ENCODE data around the gene NCAM1.

The NCAM1 gene

DNA sequence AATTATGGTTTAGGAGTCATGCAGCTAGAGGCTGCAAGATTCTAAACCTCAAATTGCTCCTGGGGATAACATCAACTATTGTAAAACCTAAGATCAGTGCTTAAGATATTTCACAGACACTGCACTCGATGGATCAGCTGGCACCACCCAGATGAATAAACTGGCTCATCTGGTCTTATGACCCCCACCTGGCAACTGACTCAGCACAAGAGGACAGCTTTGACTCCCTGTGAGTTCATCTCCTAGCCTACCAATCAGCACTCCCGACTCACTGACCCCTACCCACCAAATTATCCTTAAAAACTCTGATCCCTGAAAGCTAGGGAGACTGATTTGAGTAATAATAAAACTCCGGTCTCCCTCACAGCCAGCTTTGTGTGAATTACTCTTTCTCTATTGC, 352.4 kb downstream of the NCAM1 start:
- peaks cover 9% of the 10 kb centered on the region for H3K4me1 ChIP-seq (ENCODE audit: control insufficient read depth, insufficient read depth, low read length, poor library complexity, severe bottlenecking)
- no peak overlapping the region for H3K27ac ChIP-seq (ENCODE audit: low read depth, low read length, severe bottlenecking)
- H3K4me3 ChIP-seq (ENCODE audit: extremely low read depth, insufficient read depth, low read length, poor library complexity, severe bottlenecking): no peak overlapping the region
- no peaks in the 10 kb centered on the region for H3K36me3 ChIP-seq (ENCODE audit: control insufficient read depth, insufficient read depth, low read length)
- 90 to 92% methylated on average over 2 to 3 of the region's 3 CpGs for WGBS, 2 experiments (ENCODE audit: insufficient coverage in 2 of 2)
- H3K9me3 ChIP-seq (ENCODE audit: control insufficient read depth, low read length): no peaks in the 10 kb centered on the region

DNA sequence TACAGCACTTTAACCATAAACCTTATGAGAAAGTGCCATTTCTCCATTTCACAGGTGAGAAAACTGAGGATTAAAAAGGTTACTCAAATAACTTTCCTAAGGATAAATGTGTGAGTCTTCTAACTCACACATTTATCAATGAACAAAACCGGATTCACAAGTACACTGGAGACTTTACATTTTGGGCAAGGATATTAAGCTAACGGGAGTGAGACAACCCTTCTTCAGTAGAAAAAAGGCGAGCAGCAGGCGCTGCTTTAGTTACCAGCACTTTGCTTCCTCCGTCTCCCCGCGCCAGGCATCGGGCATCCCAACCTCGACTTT, 352.8 kb downstream of the NCAM1 start:
- Histone ChIP-seq H3K4me3 (ENCODE audit: extremely low read depth, insufficient read depth, low read length, poor library complexity, severe bottlenecking) (peak overlapping the region; percentile 61), H3K36me3 (ENCODE audit: control insufficient read depth, insufficient read depth, low read length) (no peaks in the 10 kb centered on the region)
- WGBS, 2 experiments (ENCODE audit: insufficient coverage in 2 of 2): 18 to 23% methylated on average over 8 to 9 of the region's 9 CpGs

DNA sequence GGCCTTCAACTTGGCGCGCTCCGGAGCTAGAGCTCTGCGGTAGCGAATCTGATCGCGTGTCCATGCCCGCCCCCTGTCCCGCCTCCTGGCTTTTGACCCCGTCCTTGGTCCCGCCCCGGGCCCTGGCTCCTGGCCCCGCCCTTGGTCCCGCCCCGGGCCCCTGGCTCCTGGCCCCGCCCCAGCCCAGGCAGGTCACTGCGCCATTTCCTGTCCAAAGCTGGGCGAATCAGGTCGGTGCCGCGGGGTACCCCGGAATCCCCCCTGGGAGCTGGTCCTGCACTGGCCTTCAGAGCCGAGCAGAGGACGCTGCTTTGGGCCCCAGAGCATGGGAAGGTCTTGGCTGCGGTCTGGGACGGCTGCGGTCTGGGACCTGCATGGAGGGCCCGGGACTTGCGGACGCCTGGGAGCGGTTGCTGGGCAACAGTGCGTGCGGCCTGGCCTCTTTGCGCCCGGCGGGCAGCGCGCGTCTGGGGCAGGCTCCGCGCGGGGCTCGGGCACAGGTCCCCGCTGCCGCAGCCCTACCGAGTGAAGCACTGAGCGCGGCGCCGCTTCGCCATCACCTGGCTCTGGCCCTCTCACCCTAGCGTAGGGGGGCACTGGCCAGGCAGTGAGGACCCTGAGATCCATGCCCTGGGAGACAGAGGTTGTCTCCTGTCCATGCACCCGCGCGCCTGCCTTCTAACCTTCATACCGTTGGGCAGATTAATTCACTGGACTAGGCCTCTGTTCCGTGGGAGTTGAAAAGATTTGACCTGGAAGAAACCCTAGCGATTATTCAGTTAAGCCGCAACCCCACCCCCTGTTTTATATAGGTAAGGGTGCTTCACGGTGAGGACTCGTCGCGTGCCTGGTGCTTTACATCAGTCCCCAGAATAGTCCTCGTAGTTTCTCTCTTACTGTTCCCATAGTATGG, 353.4 kb downstream of the NCAM1 start, which contains the start of gene TTC12:
Gene TTC12 (plus strand): TSS at position 195 of the 913 bp plus-strand sequence. CDS start 1,675 bp downstream, outside the sequence.
- 2% methylated on average over 27 to 50 of the region's 64 CpGs for WGBS, 2 experiments (ENCODE audit: insufficient coverage in 2 of 2)
- peaks cover 9% of the 10 kb centered on the region for H3K4me1 ChIP-seq (ENCODE audit: control insufficient read depth, insufficient read depth, low read length, poor library complexity, severe bottlenecking)
- no peaks in the 10 kb centered on the region for H3K9me3 ChIP-seq (ENCODE audit: control insufficient read depth, low read length)
- no peaks in the 10 kb centered on the region for H3K36me3 ChIP-seq (ENCODE audit: control insufficient read depth, insufficient read depth, low read length)
- peak within 1 kb of the TSS; percentile 87 for H3K27ac ChIP-seq (ENCODE audit: low read depth, low read length, severe bottlenecking)
- H3K4me3 ChIP-seq (ENCODE audit: extremely low read depth, insufficient read depth, low read length, poor library complexity, severe bottlenecking): peak within 1 kb of the TSS; percentile 61

More for the DNA sequence above, 352.8 kb downstream of the NCAM1 start:
- Histone ChIP-seq H3K4me1 (ENCODE audit: control insufficient read depth, insufficient read depth, low read length, poor library complexity, severe bottlenecking) (peaks cover 9% of the 10 kb centered on the region), H3K27ac (ENCODE audit: low read depth, low read length, severe bottlenecking) (no peak overlapping the region), H3K9me3 (ENCODE audit: control insufficient read depth, low read length) (no peaks in the 10 kb centered on the region)

- 58% methylated on average over 3 of the region's 6 CpGs; no CpG with 5 or more reads in 1 of the 2 experiments for WGBS, 2 experiments (ENCODE audit: insufficient coverage in 2 of 2)
- Histone ChIP-seq H3K4me3 (ENCODE audit: extremely low read depth, insufficient read depth, low read length, poor library complexity, severe bottlenecking) (no peak overlapping the region), H3K27ac (ENCODE audit: low read depth, low read length, severe bottlenecking) (no peak overlapping the region)
Observed at GRCh38 chr11:113315811-113316210, 354.6 kb downstream of the NCAM1 start.

GRCh38 chr11:113316256-113316655, 355.0 kb downstream of the NCAM1 start:
- Histone ChIP-seq H3K9me3 (ENCODE audit: control insufficient read depth, low read length) (no peaks in the 10 kb centered on the region), H3K4me1 (ENCODE audit: control insufficient read depth, insufficient read depth, low read length, poor library complexity, severe bottlenecking) (peaks cover 6% of the 10 kb centered on the region), H3K27ac (ENCODE audit: low read depth, low read length, severe bottlenecking) (no peak overlapping the region), H3K4me3 (ENCODE audit: extremely low read depth, insufficient read depth, low read length, poor library complexity, severe bottlenecking) (no peak overlapping the region), H3K36me3 (ENCODE audit: control insufficient read depth, insufficient read depth, low read length) (no peaks in the 10 kb centered on the region)
- 83% methylated on average over 1 of the region's 1 CpG; no CpG with 5 or more reads in 1 of the 2 experiments for WGBS, 2 experiments (ENCODE audit: insufficient coverage in 2 of 2)

More at GRCh38 chr11:113315811-113316210, 354.6 kb downstream of the NCAM1 start:
- Histone ChIP-seq H3K9me3 (ENCODE audit: control insufficient read depth, low read length) (no peaks in the 10 kb centered on the region), H3K4me1 (ENCODE audit: control insufficient read depth, insufficient read depth, low read length, poor library complexity, severe bottlenecking) (peaks cover 9% of the 10 kb centered on the region), H3K36me3 (ENCODE audit: control insufficient read depth, insufficient read depth, low read length) (no peaks in the 10 kb centered on the region)

DNA sequence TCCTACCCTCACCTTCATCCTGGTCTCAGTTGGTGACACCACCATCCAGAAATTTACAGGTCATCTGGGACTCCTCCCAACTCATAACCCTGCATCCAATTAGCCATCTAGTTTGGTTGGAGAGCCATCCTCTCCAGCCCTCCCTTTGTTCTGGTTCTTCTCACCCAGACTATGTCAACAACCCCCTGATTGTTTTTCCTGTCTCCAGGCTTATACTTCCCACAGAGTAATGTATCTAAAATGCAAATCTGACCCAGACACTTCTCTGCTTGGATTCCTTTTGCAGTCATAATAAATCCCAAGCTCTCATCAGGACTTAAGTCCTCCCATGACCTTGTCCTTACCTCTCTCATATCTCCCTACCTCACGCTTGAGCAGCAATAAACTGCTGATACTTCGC, 356.1 kb downstream of the NCAM1 start:
- 76 to 93% methylated on average over 2 of the region's 2 CpGs for WGBS, 2 experiments (ENCODE audit: insufficient coverage in 2 of 2)
- Histone ChIP-seq H3K36me3 (ENCODE audit: control insufficient read depth, insufficient read depth, low read length) (no peaks in the 10 kb centered on the region), H3K4me1 (ENCODE audit: control insufficient read depth, insufficient read depth, low read length, poor library complexity, severe bottlenecking) (no peaks in the 10 kb centered on the region), H3K9me3 (ENCODE audit: control insufficient read depth, low read length) (no peaks in the 10 kb centered on the region), H3K27ac (ENCODE audit: low read depth, low read length, severe bottlenecking) (no peak overlapping the region), H3K4me3 (ENCODE audit: extremely low read depth, insufficient read depth, low read length, poor library complexity, severe bottlenecking) (no peak overlapping the region)

DNA sequence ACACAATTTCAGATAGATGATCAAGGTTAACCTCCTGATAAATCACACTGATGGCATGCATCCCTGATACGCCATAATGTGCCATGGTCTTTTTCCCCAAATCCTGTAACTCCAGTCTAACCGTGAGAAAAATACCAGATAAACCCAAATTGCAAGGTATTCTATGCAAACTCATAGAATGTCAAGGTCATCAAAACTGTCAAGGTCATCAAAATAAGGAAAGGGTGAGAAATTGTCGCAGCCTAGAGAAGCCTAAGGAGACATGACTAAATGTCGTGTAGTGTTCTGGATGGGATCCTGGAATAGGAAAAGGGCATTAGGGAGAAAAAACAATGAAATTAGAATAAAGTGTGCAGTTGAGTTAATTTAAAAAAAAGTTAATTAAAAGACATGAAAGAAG, 357.9 kb downstream of the NCAM1 start:
- no peaks in the 10 kb centered on the region for H3K4me1 ChIP-seq (ENCODE audit: control insufficient read depth, insufficient read depth, low read length, poor library complexity, severe bottlenecking)
- H3K27ac ChIP-seq (ENCODE audit: low read depth, low read length, severe bottlenecking): no peak overlapping the region
- H3K9me3 ChIP-seq (ENCODE audit: control insufficient read depth, low read length): no peaks in the 10 kb centered on the region
- H3K36me3 ChIP-seq (ENCODE audit: control insufficient read depth, insufficient read depth, low read length): no peaks in the 10 kb centered on the region
- WGBS, 2 experiments (ENCODE audit: insufficient coverage in 2 of 2): 89 to 98% methylated on average over 4 of the region's 4 CpGs
- H3K4me3 ChIP-seq (ENCODE audit: extremely low read depth, insufficient read depth, low read length, poor library complexity, severe bottlenecking): no peak overlapping the region

- H3K4me1 ChIP-seq (ENCODE audit: control insufficient read depth, insufficient read depth, low read length, poor library complexity, severe bottlenecking): no peaks in the 10 kb centered on the region
- no peak overlapping the region for H3K27ac ChIP-seq (ENCODE audit: low read depth, low read length, severe bottlenecking)
- H3K36me3 ChIP-seq (ENCODE audit: control insufficient read depth, insufficient read depth, low read length): no peaks in the 10 kb centered on the region
- 88 to 90% methylated on average over 3 of the region's 4 CpGs for WGBS, 2 experiments (ENCODE audit: insufficient coverage in 2 of 2)
- no peak overlapping the region for H3K4me3 ChIP-seq (ENCODE audit: extremely low read depth, insufficient read depth, low read length, poor library complexity, severe bottlenecking)
- H3K9me3 ChIP-seq (ENCODE audit: control insufficient read depth, low read length): no peaks in the 10 kb centered on the region
Observed at GRCh38 chr11:113322158-113322557, 360.9 kb downstream of the NCAM1 start.

GRCh38 chr11:113324250-113324649, 363.0 kb downstream of the NCAM1 start:
- no peak overlapping the region for H3K27ac ChIP-seq (ENCODE audit: low read depth, low read length, severe bottlenecking)
- H3K36me3 ChIP-seq (ENCODE audit: control insufficient read depth, insufficient read depth, low read length): no peaks in the 10 kb centered on the region
- WGBS, 2 experiments (ENCODE audit: insufficient coverage in 2 of 2): 83 to 89% methylated on average over 2 to 3 of the region's 5 CpGs

More at GRCh38 chr11:113324250-113324649, 363.0 kb downstream of the NCAM1 start:
- H3K9me3 ChIP-seq (ENCODE audit: control insufficient read depth, low read length): no peaks in the 10 kb centered on the region
- H3K4me1 ChIP-seq (ENCODE audit: control insufficient read depth, insufficient read depth, low read length, poor library complexity, severe bottlenecking): no peaks in the 10 kb centered on the region
- H3K4me3 ChIP-seq (ENCODE audit: extremely low read depth, insufficient read depth, low read length, poor library complexity, severe bottlenecking): no peak overlapping the region
